ENCODE data around the gene ST6GALNAC5.

ST6GALNAC5 gene

GRCh38 chr1:77096496-77097255 is 229.4 kb downstream of the ST6GALNAC5 start:
- no peak for TF ChIP-seq CTCF (conservative IDR thresholded peaks at IDR 0.05; ENCODE audit: control insufficient read depth, insufficient read depth, low read depth, low read length)
- no peak overlapping the region for H3K4me3 ChIP-seq (ENCODE audit: control insufficient read depth, low read depth, low read length)
- DNase-seq (ENCODE audit: low read depth): no peak

- DNase-seq (ENCODE audit: low read depth): no peak
- TF ChIP-seq CTCF (conservative IDR thresholded peaks at IDR 0.05; ENCODE audit: control insufficient read depth, insufficient read depth, low read depth, low read length): no peak
- H3K4me3 ChIP-seq (ENCODE audit: control insufficient read depth, low read depth, low read length): no peak overlapping the region
These were observed 233.6 kb downstream of the ST6GALNAC5 start for GRCh38 chr1:77100875-77101274.

- no peak for TF ChIP-seq CTCF (conservative IDR thresholded peaks at IDR 0.05; ENCODE audit: control insufficient read depth, insufficient read depth, low read depth, low read length)
- DNase-seq (ENCODE audit: low read depth): no peak
- no peak overlapping the region for H3K4me3 ChIP-seq (ENCODE audit: control insufficient read depth, low read depth, low read length)
These were observed 236.2 kb downstream of the ST6GALNAC5 start for GRCh38 chr1:77103486-77103885.

GRCh38 chr1:77104672-77105071 is 237.4 kb downstream of the ST6GALNAC5 start:
- no peak for DNase-seq (ENCODE audit: low read depth)
- no peak overlapping the region for H3K4me3 ChIP-seq (ENCODE audit: control insufficient read depth, low read depth, low read length)
- TF ChIP-seq CTCF (conservative IDR thresholded peaks at IDR 0.05; ENCODE audit: control insufficient read depth, insufficient read depth, low read depth, low read length): no peak
